Measurements from ENCODE around the gene TRPM2. TPM values are rescaled to one million over a fixed set of nuclear protein-coding genes. Genes with fewer than 3 reads are reported as not detected.

Gene TRPM2
- total RNA-seq, 4 donors from 2014 or later = 0.40 to 6.9 (median 2.5) TPM

GRCh38 chr21:44449473-44450363, 96.3 kb downstream of the TRPM2 start:
- peaks cover 0 to 54% (median 0%) of the 10 kb centered on the region in 4 donors for H3K27me3 ChIP-seq
- intact Hi-C loops (cut with DNase I) = no loop called here
- H3K9me3 ChIP-seq = peaks cover 0 to 2% (median 0%) of the 10 kb centered on the region in 3 donors
- WGBS, 2 donors = 43 to 44% methylated on average over 9 to 12 of the region's 28 CpGs
- H3K4me1 ChIP-seq = peaks cover 0 to under 1% (median 0%) of the 10 kb centered on the region in 3 donors
- H3K4me3 ChIP-seq = no peak overlapping the region
- TF ChIP-seq, protein P1, sequence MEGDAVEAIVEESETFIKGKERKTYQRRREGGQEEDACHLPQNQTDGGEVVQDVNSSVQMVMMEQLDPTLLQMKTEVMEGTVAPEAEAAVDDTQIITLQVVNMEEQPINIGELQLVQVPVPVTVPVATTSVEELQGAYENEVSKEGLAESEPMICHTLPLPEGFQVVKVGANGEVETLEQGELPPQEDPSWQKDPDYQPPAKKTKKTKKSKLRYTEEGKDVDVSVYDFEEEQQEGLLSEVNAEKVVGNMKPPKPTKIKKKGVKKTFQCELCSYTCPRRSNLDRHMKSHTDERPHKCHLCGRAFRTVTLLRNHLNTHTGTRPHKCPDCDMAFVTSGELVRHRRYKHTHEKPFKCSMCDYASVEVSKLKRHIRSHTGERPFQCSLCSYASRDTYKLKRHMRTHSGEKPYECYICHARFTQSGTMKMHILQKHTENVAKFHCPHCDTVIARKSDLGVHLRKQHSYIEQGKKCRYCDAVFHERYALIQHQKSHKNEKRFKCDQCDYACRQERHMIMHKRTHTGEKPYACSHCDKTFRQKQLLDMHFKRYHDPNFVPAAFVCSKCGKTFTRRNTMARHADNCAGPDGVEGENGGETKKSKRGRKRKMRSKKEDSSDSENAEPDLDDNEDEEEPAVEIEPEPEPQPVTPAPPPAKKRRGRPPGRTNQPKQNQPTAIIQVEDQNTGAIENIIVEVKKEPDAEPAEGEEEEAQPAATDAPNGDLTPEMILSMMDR (IDR thresholded peaks at IDR 0.05) = no peak
- TF ChIP-seq POLR2A (IDR thresholded peaks at IDR 0.05) = no peak
- H3K36me3 ChIP-seq = no peaks in the 10 kb centered on the region
- no peak overlapping the region for H3K27ac ChIP-seq
- DNase-seq = no peak

- Histone ChIP-seq H3K4me1 (peaks cover 0 to 7% (median 0%) of the 10 kb centered on the region in 3 donors), H3K27me3 (peaks cover 0 to 53% (median 0%) of the 10 kb centered on the region in 4 donors), H3K27ac (no peak overlapping the region), H3K4me3 (no peak overlapping the region), H3K36me3 (no peaks in the 10 kb centered on the region), H3K9me3 (peaks cover 0 to 5% (median 0%) of the 10 kb centered on the region in 3 donors)
- intact Hi-C loops (cut with DNase I) = no loop called here
- DNase-seq = no peak
- TF ChIP-seq, protein P1 (IDR thresholded peaks at IDR 0.05) = no peak
- TF ChIP-seq POLR2A (IDR thresholded peaks at IDR 0.05) = no peak
- WGBS, 2 donors = 40 to 83% methylated on average over 2 to 9 of the region's 14 CpGs
Observed at GRCh38 chr21:44450402-44450801, 97.0 kb downstream of the TRPM2 start.

DNA sequence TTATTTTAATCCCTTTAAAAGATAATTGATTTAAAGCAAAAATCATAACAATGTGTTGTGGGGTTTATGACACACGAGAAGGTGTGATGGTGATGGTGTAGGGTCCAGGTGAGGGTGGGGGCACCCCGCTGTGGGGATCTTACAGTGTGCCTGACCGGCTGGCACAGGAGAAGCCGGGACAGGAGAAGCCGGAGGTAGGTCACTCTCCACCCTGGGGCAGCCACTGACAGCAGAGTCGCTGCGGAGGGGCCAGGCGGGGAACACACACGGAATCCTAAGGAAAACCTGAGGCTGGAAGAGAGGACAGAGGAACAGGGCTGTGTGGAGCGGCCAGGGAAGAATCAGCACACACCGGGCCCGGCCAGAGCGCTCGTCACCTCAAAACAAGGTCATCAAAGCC, 97.6 kb downstream of the TRPM2 start:
- 82 to 87% methylated on average over 13 to 14 of the region's 14 CpGs for WGBS, 2 donors
- Histone ChIP-seq H3K4me3 (no peak overlapping the region), H3K9me3 (peaks cover 0 to 5% (median 0%) of the 10 kb centered on the region in 3 donors), H3K27me3 (peaks cover 0 to 53% (median 0%) of the 10 kb centered on the region in 4 donors), H3K27ac (no peak overlapping the region), H3K4me1 (peaks cover 2 to 13% (median 2%) of the 10 kb centered on the region in 3 donors), H3K36me3 (no peaks in the 10 kb centered on the region)
- no peak for DNase-seq
- intact Hi-C loops (cut with DNase I) = no loop called here
- no peak for TF ChIP-seq POLR2A (IDR thresholded peaks at IDR 0.05)

DNA sequence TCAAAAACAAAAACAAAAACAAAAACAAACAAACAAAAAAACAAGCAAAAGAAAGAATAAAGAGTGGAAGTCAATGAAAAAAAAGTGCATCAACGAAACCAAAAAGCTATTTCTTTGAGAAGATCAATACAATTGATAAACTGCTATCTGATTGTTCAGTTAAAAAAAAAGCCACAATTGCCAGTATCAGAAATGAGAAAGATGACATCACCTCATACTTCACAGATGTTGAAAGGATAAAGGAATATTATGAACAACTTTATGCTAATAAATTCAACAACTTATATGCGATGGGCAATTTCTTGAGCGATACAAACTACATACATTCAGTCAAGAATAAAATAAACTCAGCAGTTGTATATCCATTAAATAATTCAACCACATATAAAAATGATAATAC, 99.7 kb downstream of the TRPM2 start:
- Histone ChIP-seq H3K9me3 (peaks cover 0 to 5% (median 0%) of the 10 kb centered on the region in 3 donors), H3K4me1 (peaks cover 4 to 20% (median 8%) of the 10 kb centered on the region in 3 donors), H3K27ac (no peak overlapping the region), H3K4me3 (no peak overlapping the region), H3K36me3 (no peaks in the 10 kb centered on the region), H3K27me3 (peaks cover 0 to 41% (median 0%) of the 10 kb centered on the region in 4 donors)
- no peak for DNase-seq
- intact Hi-C loops (cut with DNase I) = no loop called here
- TF ChIP-seq, protein P1 (IDR thresholded peaks at IDR 0.05) = no peak
- no peak for TF ChIP-seq POLR2A (IDR thresholded peaks at IDR 0.05)
- WGBS, 2 donors = 84 to 88% methylated on average over 3 of the region's 3 CpGs

GRCh38 chr21:44454058-44454457, 100.6 kb downstream of the TRPM2 start:
- no peak for TF ChIP-seq POLR2A (IDR thresholded peaks at IDR 0.05)
- TF ChIP-seq, protein P1 (IDR thresholded peaks at IDR 0.05) = no peak
- Histone ChIP-seq H3K4me3 (no peak overlapping the region), H3K27me3 (peaks cover 0 to 31% (median 0%) of the 10 kb centered on the region in 4 donors), H3K4me1 (peaks cover 4 to 20% (median 8%) of the 10 kb centered on the region in 3 donors), H3K27ac (no peak overlapping the region), H3K9me3 (peaks cover 0 to 5% (median 0%) of the 10 kb centered on the region in 3 donors), H3K36me3 (no peaks in the 10 kb centered on the region)
- DNase-seq = no peak
- intact Hi-C loops (cut with DNase I) = no loop called here
- WGBS, 2 donors = 75 to 85% methylated on average over 5 of the region's 5 CpGs

Data from esophagus squamous epithelium (tissue), 5 donors.